H9 (cell line): ENCODE data around the gene TMEM273. TPM values are rescaled to one million over a fixed set of nuclear protein-coding genes. Genes with fewer than 3 reads are reported as not detected.

Experiments
- DNase-seq: peaks from one replicate; pipeline ENCODE4 v3.0.0-alpha.2; 2017
- H2AFZ ChIP-seq: one replicate; pipeline ENCODE4 v1.6.1; 2013; ENCODE audit warnings: mild to moderate bottlenecking, low read length, control low read depth, moderate library complexity
- H2AK5ac ChIP-seq: 2 replicates; pipeline ENCODE4 v1.6.1; 2013; ENCODE audit warnings: low read length, control low read depth, mixed read lengths; ENCODE audit not compliant: insufficient read length
- H2BK120ac ChIP-seq: one replicate; pipeline ENCODE4 v1.6.1; 2013; ENCODE audit warnings: low read depth, mild to moderate bottlenecking, low read length, control low read depth, inconsistent platforms; ENCODE audit not compliant: poor library complexity, severe bottlenecking
- H2BK12ac ChIP-seq: 2 replicates; pipeline ENCODE4 v1.6.1; 2013; ENCODE audit warnings: low read length, control low read depth, mixed read lengths, low read depth; ENCODE audit not compliant: insufficient read length
- H2BK15ac ChIP-seq: 2 replicates; pipeline ENCODE4 v1.6.1; 2013; ENCODE audit warnings: low read depth, low read length, control low read depth
- H2BK20ac ChIP-seq: one replicate; pipeline ENCODE4 v1.6.1; 2013; ENCODE audit warnings: low read depth, mild to moderate bottlenecking, low read length, control low read depth, inconsistent platforms; ENCODE audit not compliant: poor library complexity, severe bottlenecking
- H2BK5ac ChIP-seq: 2 replicates; pipeline ENCODE4 v1.6.1; 2013; ENCODE audit warnings: low read length, control low read depth, mixed read lengths; ENCODE audit not compliant: insufficient read length
- H3K14ac ChIP-seq: 2 replicates; pipeline ENCODE4 v1.6.1; 2013; ENCODE audit warnings: low read length, control low read depth; ENCODE audit not compliant: insufficient read depth
- H3K18ac ChIP-seq: 2 replicates; pipeline ENCODE4 v1.6.1; 2013; ENCODE audit warnings: low read depth, mild to moderate bottlenecking, mixed read lengths, low read length, control low read depth; ENCODE audit not compliant: insufficient read length
- H3K23ac ChIP-seq: 2 replicates; pipeline ENCODE4 v1.6.1; 2013; ENCODE audit warnings: low read length, control low read depth, mixed read lengths, low read depth; ENCODE audit not compliant: insufficient read length
- H3K23me2 ChIP-seq: 2 replicates; pipeline ENCODE4 v1.6.1; 2013; ENCODE audit warnings: low read depth, mild to moderate bottlenecking, mixed read lengths, low read length, control low read depth; ENCODE audit not compliant: insufficient read length, poor library complexity, severe bottlenecking
- H3K27ac ChIP-seq: 2 replicates; pipeline ENCODE4 v1.5.1; 2013; ENCODE audit warnings: low read length, control low read depth, mixed read lengths, low read depth; ENCODE audit not compliant: insufficient read length
- H3K27me3 ChIP-seq: 2 replicates; pipeline ENCODE4 v1.6.1; 2013; ENCODE audit warnings: low read length, control low read depth, inconsistent platforms; ENCODE audit not compliant: insufficient read depth
- H3K4ac ChIP-seq: 2 replicates; pipeline ENCODE4 v1.6.1; 2013; ENCODE audit warnings: low read depth, mild to moderate bottlenecking, control low read depth, inconsistent platforms, low read length, moderate library complexity
- H3K4me1 ChIP-seq: 2 replicates; pipeline ENCODE4 v1.6.1; 2013; ENCODE audit warnings: low read length, control low read depth, inconsistent platforms; ENCODE audit not compliant: insufficient read depth
- H3K4me2 ChIP-seq: 2 replicates; pipeline ENCODE4 v1.6.1; 2013; ENCODE audit warnings: low read length, control low read depth, mixed read lengths; ENCODE audit not compliant: insufficient read length, insufficient read depth
- H3K56ac ChIP-seq: 2 replicates; pipeline ENCODE4 v1.6.1; 2013; ENCODE audit warnings: low read depth, mild to moderate bottlenecking, mixed read lengths, low read length, control low read depth; ENCODE audit not compliant: insufficient read length
- H3K79me1 ChIP-seq: 2 replicates; pipeline ENCODE4 v1.6.1; 2013; ENCODE audit warnings: low read depth, mild to moderate bottlenecking, moderate library complexity, low read length, control low read depth, inconsistent platforms; ENCODE audit not compliant: insufficient read depth, poor library complexity, severe bottlenecking
- H3K79me2 ChIP-seq: 2 replicates; pipeline ENCODE4 v1.6.1; 2013; ENCODE audit warnings: low read length, control low read depth, inconsistent platforms; ENCODE audit not compliant: insufficient read depth
- H3K9ac ChIP-seq: 2 replicates; pipeline ENCODE4 v1.6.1; 2013; ENCODE audit warnings: low read length, control low read depth, mixed read lengths; ENCODE audit not compliant: insufficient read length; ENCODE audit errors: extremely low read depth
- H3K9me3 ChIP-seq: one replicate; pipeline ENCODE4 v1.6.1; 2013; ENCODE audit warnings: low read depth, low read length, inconsistent platforms; ENCODE audit not compliant: control insufficient read depth
- H3T11ph ChIP-seq: one replicate; pipeline ENCODE4 v1.6.1; 2013; ENCODE audit warnings: mild to moderate bottlenecking, low read length, control low read depth, inconsistent platforms
- H4K20me1 ChIP-seq: one replicate; pipeline ENCODE4 v1.6.1; 2013; ENCODE audit not compliant: control insufficient read depth, insufficient read length, insufficient read depth
- H4K5ac ChIP-seq: 2 replicates; pipeline ENCODE4 v1.6.1; 2013; ENCODE audit warnings: low read depth, mild to moderate bottlenecking, mixed read lengths, low read length, control low read depth; ENCODE audit not compliant: insufficient read length
- H4K8ac ChIP-seq: replicated peaks from 2 replicates; pipeline ENCODE4 v1.6.1; 2013; ENCODE audit warnings: low read length, control low read depth, mixed read lengths, low read depth; ENCODE audit not compliant: insufficient read length
- H4K91ac ChIP-seq: 2 replicates; pipeline ENCODE4 v1.6.1; 2013; ENCODE audit warnings: low read depth, mild to moderate bottlenecking, moderate library complexity, mixed read lengths, low read length, control low read depth; ENCODE audit not compliant: insufficient read length
- H3K27ac Mint-ChIP-seq, 3 experiments: 2 replicates in 2 of 3; 3 replicates in 1 of 3; pipeline ENCODE4 v1.8.0; 2020 to 2021; ENCODE audit warnings: mixed read lengths in 3 of 3, mild to moderate bottlenecking in 1 of 3, moderate library complexity in 1 of 3
- H3K27me3 Mint-ChIP-seq: 2 replicates; pipeline ENCODE4 v1.8.0; 2021; ENCODE audit warnings: low read depth, mild to moderate bottlenecking, moderate library complexity, mixed read lengths
- H3K36me3 Mint-ChIP-seq, 3 experiments: 2 replicates in 2 of 3; 3 replicates in 1 of 3; pipeline ENCODE4 v1.8.0; 2020 to 2021; ENCODE audit warnings: low read depth in 3 of 3, mixed read lengths in 3 of 3; ENCODE audit not compliant: insufficient read depth in 1 of 3
- H3K4me1 Mint-ChIP-seq, 2 experiments: 2 replicates each; pipeline ENCODE4 v1.8.0; 2020; ENCODE audit warnings: mixed read lengths in 2 of 2
- H3K4me3 Mint-ChIP-seq, 2 experiments: 2 replicates in 1 of 2; 3 replicates in 1 of 2; pipeline ENCODE4 v1.8.0; 2020 to 2021; ENCODE audit warnings: mild to moderate bottlenecking in 2 of 2, mixed read lengths in 2 of 2, moderate library complexity in 1 of 2
- H3K9me3 Mint-ChIP-seq, 2 experiments: 2 replicates in 1 of 2; 3 replicates in 1 of 2; pipeline ENCODE4 v1.8.0; 2020; ENCODE audit warnings: mild to moderate bottlenecking in 2 of 2, mixed read lengths in 2 of 2, moderate library complexity in 1 of 2
- CTCF ChIP-seq: fragments of 200-600 bp; sonication (generic); conservative IDR thresholded peaks from 3 replicates; pipeline ENCODE4 v1.8.0; 2021; ENCODE audit warnings: antibody characterized with exemption, mild to moderate bottlenecking
- WGBS: extraction: QIAGEN DNeasy Blood & Tissue Kit; methylation state at CpG from one replicate; pipeline ENCODE4 v1.1.7; 2013; ENCODE audit warnings: missing lambda C conversion rate, low lambda C conversion rate, mixed read lengths; ENCODE audit not compliant: insufficient read length; ENCODE audit errors: extremely low coverage; 5-methylcytosine and 5-hydroxymethylcytosine counted together
- total RNA-seq: library from RNA; stranded (reverse); gene quantifications from 2 replicates; pipeline ENCODE4 v1.2.1, GENCODE V29; 2021

Gene TMEM273
- total RNA-seq, 1 experiment from 2014 or later, result not detected

GRCh38 chr10:49178489-49179471 lies 9.4 kb downstream of the TMEM273 start:
- H3K79me2 ChIP-seq, result no peaks in the 10 kb centered on the region
- H3K27ac ChIP-seq, result no peak overlapping the region
- no peaks in the 10 kb centered on the region for H3K9me3 ChIP-seq
- H4K20me1 ChIP-seq, result no peaks in the 10 kb centered on the region
- H2AFZ ChIP-seq, result no peak overlapping the region
- Mint-ChIP-seq H3K4me1 (peaks cover 4 to 9% of the 10 kb centered on the region in 2 experiments), H3K36me3 (no peaks in the 10 kb centered on the region; a peak in 1 of 7 replicates), H3K27me3 (peaks cover 2% of the 10 kb centered on the region), H3K4me3 (no peak overlapping the region), H3K9me3 (0 out of 5 replicates have a peak, but pooled peaks cover 0 to 3% of the 10 kb centered on the region in 2 experiments), H3K27ac (peak overlapping the region in 1 of 3 experiments; percentile 15; a peak in 1 of 7 replicates)
- H2BK120ac ChIP-seq, result no peak overlapping the region
- no peaks in the 10 kb centered on the region for H3K27me3 ChIP-seq
- H3K79me1 ChIP-seq, result no peaks in the 10 kb centered on the region
- H3K56ac ChIP-seq, result no peak overlapping the region
- no peak for DNase-seq
- no peak overlapping the region for H4K91ac ChIP-seq
- H3K23me2 ChIP-seq, result no peaks in the 10 kb centered on the region
- no peak overlapping the region for H2BK12ac ChIP-seq
- H4K5ac ChIP-seq, result no peak overlapping the region
- no peak overlapping the region for H3K18ac ChIP-seq
- no peak overlapping the region for H3K4me2 ChIP-seq
- no peak overlapping the region for H3T11ph ChIP-seq
- no peak overlapping the region for H3K23ac ChIP-seq
- no peak overlapping the region for H2AK5ac ChIP-seq
- no peak overlapping the region for H3K4ac ChIP-seq
- no peak overlapping the region for H2BK20ac ChIP-seq
- no peak overlapping the region for H4K8ac ChIP-seq
- no peak overlapping the region for H2BK5ac ChIP-seq
- no peaks in the 10 kb centered on the region for H3K4me1 ChIP-seq
- no peak overlapping the region for H2BK15ac ChIP-seq
- no CpG with 5 or more reads among the region's 6 CpGs for WGBS
- no peak for TF ChIP-seq CTCF
- no peak overlapping the region; the same call in 1 of the 2 replicates for H3K14ac ChIP-seq
- H3K9ac ChIP-seq, result no peak overlapping the region
